CD14-positive monocyte (primary cell): ENCODE results near the gene CXXC5. TPM values are rescaled to one million over a fixed set of nuclear protein-coding genes. Genes with fewer than 3 reads are reported as not detected.

Source experiments
- DNase-seq, 3 donors: peaks; one replicate each; pipeline ENCODE4 v3.0.0-alpha.2; 2011 to 2022
- H2AFZ ChIP-seq: 2 replicates; pipeline ENCODE4 v1.6.0; 2012; ENCODE audit warnings: mild to moderate bottlenecking, low read depth, low read length, inconsistent platforms; ENCODE audit not compliant: insufficient read depth, poor library complexity, severe bottlenecking
- H3K27ac ChIP-seq, 2 donors: 1 replicate in 1 of 2; 2 replicates in 1 of 2; pipeline ENCODE4 v1.5.1; 2012 to 2013; ENCODE audit warnings: low read length in 2 of 2, control low read depth in 1 of 2, inconsistent platforms in 1 of 2, low read depth in 1 of 2, mild to moderate bottlenecking in 1 of 2
- H3K27me3 ChIP-seq, 2 donors: one replicate each; pipeline versions ENCODE4 v1.6.0 to v1.6.1; 2011 to 2013; ENCODE audit warnings: low read length in 2 of 2; ENCODE audit not compliant: control insufficient read depth in 2 of 2, insufficient read depth in 2 of 2
- H3K36me3 ChIP-seq, 2 donors: replicated peaks in 1 of 2; 1 replicate in 1 of 2; 2 replicates in 1 of 2; pipeline versions ENCODE4 v1.5.1 to v1.6.1; 2012 to 2013; ENCODE audit warnings: low read length in 2 of 2, control low read depth in 1 of 2, inconsistent platforms in 1 of 2, mild to moderate bottlenecking in 1 of 2; ENCODE audit not compliant: insufficient read depth in 2 of 2, control insufficient read depth in 1 of 2
- H3K4me1 ChIP-seq, 2 donors: 1 replicate in 1 of 2; 2 replicates in 1 of 2; pipeline versions ENCODE4 v1.5.1 to v1.6.1; 2012 to 2013; ENCODE audit warnings: low read length in 2 of 2, control low read depth in 1 of 2, inconsistent platforms in 1 of 2, mild to moderate bottlenecking in 1 of 2, moderate library complexity in 1 of 2; ENCODE audit not compliant: insufficient read depth in 2 of 2, control insufficient read depth in 1 of 2
- H3K4me2 ChIP-seq: replicated peaks from 2 replicates; pipeline ENCODE3; 2012; ENCODE audit warnings: low read length, moderate library complexity, mild to moderate bottlenecking; ENCODE audit not compliant: poor library complexity, severe bottlenecking; ENCODE audit errors: extremely low read depth
- H3K4me3 ChIP-seq, 3 experiments: fragments of 200-600 bp in 1 of 3; sonication (generic) in 1 of 3; replicated peaks in 1 of 3; 1 replicate in 2 of 3; 2 replicates in 1 of 3; pipeline ENCODE4 v1.5.1; 2011 to 2013; ENCODE audit warnings: low read length in 3 of 3, mild to moderate bottlenecking in 3 of 3, control low read depth in 2 of 3, low read depth in 2 of 3, inconsistent platforms in 1 of 3, moderate library complexity in 1 of 3
- H3K79me2 ChIP-seq: 2 replicates; pipeline ENCODE4 v1.6.0; 2012; ENCODE audit warnings: mild to moderate bottlenecking, control low read depth, inconsistent platforms, low read length, moderate library complexity; ENCODE audit not compliant: insufficient read depth
- H3K9ac ChIP-seq: 2 replicates; pipeline ENCODE4 v1.6.0; 2017; ENCODE audit warnings: low read length, mild to moderate bottlenecking; ENCODE audit not compliant: insufficient read depth, poor library complexity, severe bottlenecking
- H3K9me3 ChIP-seq, 2 donors: replicated peaks in 1 of 2; 1 replicate in 1 of 2; 2 replicates in 1 of 2; pipeline versions ENCODE4 v1.5.1 to v1.6.1; 2012 to 2013; ENCODE audit warnings: low read length in 2 of 2, control low read depth in 1 of 2; ENCODE audit not compliant: control insufficient read depth in 1 of 2, insufficient read depth in 1 of 2
- H4K20me1 ChIP-seq: 2 replicates; pipeline ENCODE4 v1.6.0; 2012; ENCODE audit warnings: mild to moderate bottlenecking, low read length, control low read depth, moderate library complexity; ENCODE audit not compliant: insufficient read depth
- H3K27ac Mint-ChIP-seq, 7 donors: one replicate each; pipeline ENCODE4 v1.8.0; 2020; ENCODE audit warnings: mild to moderate bottlenecking in 7 of 7, mixed read lengths in 7 of 7, moderate library complexity in 6 of 7, inconsistent platforms in 2 of 7
- H3K27me3 Mint-ChIP-seq, 3 donors: one replicate each; pipeline ENCODE4 v1.8.0; 2021 to 2022; ENCODE audit warnings: low read depth in 3 of 3, mild to moderate bottlenecking in 3 of 3, mixed read lengths in 3 of 3, moderate library complexity in 3 of 3, inconsistent platforms in 1 of 3
- H3K36me3 Mint-ChIP-seq, 2 donors: one replicate each; pipeline ENCODE4 v1.8.0; 2020; ENCODE audit warnings: mixed read lengths in 2 of 2, inconsistent platforms in 1 of 2, mild to moderate bottlenecking in 1 of 2
- H3K4me1 Mint-ChIP-seq: one replicate; pipeline ENCODE4 v1.8.0; 2020; ENCODE audit warnings: mild to moderate bottlenecking, mixed read lengths
- H3K4me3 Mint-ChIP-seq, 2 donors: one replicate each; pipeline ENCODE4 v1.8.0; 2020; ENCODE audit warnings: mild to moderate bottlenecking in 2 of 2, mixed read lengths in 2 of 2, moderate library complexity in 1 of 2
- H3K9me3 Mint-ChIP-seq, 7 donors: one replicate each; pipeline ENCODE4 v1.8.0; 2020 to 2022; ENCODE audit warnings: mixed read lengths in 7 of 7, mild to moderate bottlenecking in 6 of 7, moderate library complexity in 6 of 7, inconsistent platforms in 2 of 7
- WGBS: methylation state at CpG from one replicate; pipeline ENCODE4 v1.1.5; 2013; ENCODE audit warnings: missing lambda C conversion rate; ENCODE audit not compliant: insufficient coverage; 5-methylcytosine and 5-hydroxymethylcytosine counted together
- intact Hi-C, 2 donors: fragments of 100-400 bp; cut with micrococcal nuclease; formaldehyde crosslinking; loops; one replicate each; pipeline versions ENCODE4 v1.15.0 to v1.15.1; 2023
- polyA plus RNA-seq, 3 donors: library from polyadenylated mRNA; depleted of rRNA in 1 of 3; unstranded in 2 of 3; stranded (reverse) in 1 of 3; fragments of 300-500 nt in 2 of 3; fragments of >200 nt in 1 of 3; fragmentation: Illumina TruSeq in 2 of 3; gene quantifications; 1 replicate in 2 of 3; 2 replicates in 1 of 3; pipeline ENCODE4 v1.2.3, GENCODE V29; 2012 to 2021
- TF ChIP-seq, protein P1 (sequence below): fragments of 200-600 bp; IDR thresholded peaks from one replicate; pipeline ENCODE4 v1.8.0; 2022; ENCODE audit warnings: antibody characterized with exemption, mild to moderate bottlenecking

Gene CXXC5
- polyA plus RNA-seq, 3 donors, result 22.4 to 37.2 (median 33.7) TPM

DNA sequence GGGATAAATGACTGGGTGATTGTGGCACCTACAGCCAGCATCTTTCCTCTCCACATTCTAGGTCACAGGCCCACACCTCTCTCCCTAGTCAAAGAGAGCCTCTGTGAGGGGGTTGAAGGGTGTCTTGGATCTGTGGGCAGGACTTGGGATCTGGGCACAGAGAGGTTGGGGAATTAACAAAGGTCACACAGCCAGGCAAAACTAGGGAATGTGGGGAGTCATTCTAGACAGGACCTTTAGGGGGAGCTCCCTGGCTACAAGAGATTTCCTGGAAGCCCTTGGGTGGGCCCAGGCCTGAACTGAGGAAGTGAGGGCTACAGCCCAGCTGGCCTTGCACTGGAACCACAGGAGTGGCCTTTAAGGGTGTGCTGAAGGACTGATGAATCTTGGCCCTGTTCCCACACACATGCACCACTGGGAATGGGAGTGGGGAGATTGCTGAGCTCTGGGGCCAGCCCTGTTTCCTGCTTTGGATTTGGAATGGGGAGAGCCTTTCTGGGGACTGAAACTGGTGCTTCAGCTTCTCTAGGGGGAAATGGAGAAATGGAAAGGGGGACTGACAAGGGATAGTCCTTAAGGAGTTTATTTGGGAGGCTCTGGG is 12.4 kb upstream of the CXXC5 start:
- Mint-ChIP-seq H3K27ac (peak overlapping the region; percentile 59 to 89 (median 71)), H3K9me3 (no peaks in the 10 kb centered on the region), H3K4me3 (peak overlapping the region; percentile 59 to 89), H3K36me3 (peaks cover 12 to 24% of the 10 kb centered on the region in 2 donors), H3K4me1 (peaks cover 36% of the 10 kb centered on the region), H3K27me3 (peaks cover 12 to 41% (median 18%) of the 10 kb centered on the region in 3 donors)
- Histone ChIP-seq H3K4me1 (peaks cover 34 to 43% of the 10 kb centered on the region in 2 donors), H3K27me3 (peaks cover 0 to 14% of the 10 kb centered on the region in 2 donors), H4K20me1 (peaks cover 47% of the 10 kb centered on the region), H3K4me2 (peak overlapping the region; percentile 26), H2AFZ (no peak overlapping the region), H3K27ac (peak overlapping the region in 1 of 2 donors; percentile 46), H3K79me2 (no peaks in the 10 kb centered on the region), H3K36me3 (peaks cover 0 to 10% of the 10 kb centered on the region in 2 donors), H3K9ac (no peak overlapping the region), H3K4me3 (peak overlapping the region in 1 of 3 experiments; percentile 8), H3K9me3 (no peaks in the 10 kb centered on the region)
- intact Hi-C loops, result loop anchor here in 1 of 2 donors (2.0 to 5.0 kb wide), 2 partner anchors 37 to 51 kb away; no protein-coding TSS in a partner anchor
- TF ChIP-seq, protein P1, sequence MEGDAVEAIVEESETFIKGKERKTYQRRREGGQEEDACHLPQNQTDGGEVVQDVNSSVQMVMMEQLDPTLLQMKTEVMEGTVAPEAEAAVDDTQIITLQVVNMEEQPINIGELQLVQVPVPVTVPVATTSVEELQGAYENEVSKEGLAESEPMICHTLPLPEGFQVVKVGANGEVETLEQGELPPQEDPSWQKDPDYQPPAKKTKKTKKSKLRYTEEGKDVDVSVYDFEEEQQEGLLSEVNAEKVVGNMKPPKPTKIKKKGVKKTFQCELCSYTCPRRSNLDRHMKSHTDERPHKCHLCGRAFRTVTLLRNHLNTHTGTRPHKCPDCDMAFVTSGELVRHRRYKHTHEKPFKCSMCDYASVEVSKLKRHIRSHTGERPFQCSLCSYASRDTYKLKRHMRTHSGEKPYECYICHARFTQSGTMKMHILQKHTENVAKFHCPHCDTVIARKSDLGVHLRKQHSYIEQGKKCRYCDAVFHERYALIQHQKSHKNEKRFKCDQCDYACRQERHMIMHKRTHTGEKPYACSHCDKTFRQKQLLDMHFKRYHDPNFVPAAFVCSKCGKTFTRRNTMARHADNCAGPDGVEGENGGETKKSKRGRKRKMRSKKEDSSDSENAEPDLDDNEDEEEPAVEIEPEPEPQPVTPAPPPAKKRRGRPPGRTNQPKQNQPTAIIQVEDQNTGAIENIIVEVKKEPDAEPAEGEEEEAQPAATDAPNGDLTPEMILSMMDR, result peak; percentile 78
- DNase-seq, result peak; percentile 52 to 75 (median 75)

DNA sequence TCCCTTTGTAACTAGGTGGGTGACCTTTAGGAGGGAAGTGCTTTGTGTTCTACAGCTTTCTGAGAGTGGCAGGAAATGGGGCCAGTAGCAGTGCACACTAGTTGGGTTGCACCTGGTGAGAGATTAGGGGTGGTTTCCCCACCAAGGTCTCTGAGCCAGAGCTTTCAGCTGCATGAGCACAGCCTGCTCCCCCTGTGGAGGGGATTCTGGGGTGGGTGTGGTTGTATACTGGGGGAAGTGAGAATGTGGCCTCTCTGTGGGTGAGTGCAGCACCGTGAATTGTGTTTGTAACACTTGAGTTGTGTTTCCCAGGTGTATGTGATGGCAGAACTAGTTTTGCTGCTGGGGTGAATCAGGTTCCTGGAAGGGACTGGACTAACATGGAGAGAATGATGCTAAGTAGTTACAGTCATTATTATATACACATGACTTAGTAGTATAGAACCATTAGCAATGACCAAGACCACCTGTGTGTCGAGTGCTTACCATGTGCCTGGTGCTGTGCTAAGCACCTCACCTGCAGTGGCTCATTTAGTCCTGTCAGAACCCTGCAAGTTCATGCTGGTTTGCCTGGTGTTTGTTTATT is 11.8 kb upstream of the CXXC5 start:
- H3K36me3 Mint-ChIP-seq, result peaks cover 12 to 24% of the 10 kb centered on the region in 2 donors
- no peaks in the 10 kb centered on the region for H3K9me3 Mint-ChIP-seq
- H3K27ac Mint-ChIP-seq, result peak overlapping the region in 6 of 7 donors; percentile 59 to 89 (median 72)
- H3K4me3 Mint-ChIP-seq, result peak overlapping the region; percentile 59 to 89
- H4K20me1 ChIP-seq, result peaks cover 47% of the 10 kb centered on the region
- intact Hi-C loops, result loop anchor here in 1 of 2 donors (2.0 to 5.0 kb wide), 2 partner anchors 36 to 51 kb away; no protein-coding TSS in a partner anchor
- TF ChIP-seq, protein P1, result no peak
- H3K79me2 ChIP-seq, result no peaks in the 10 kb centered on the region
- H2AFZ ChIP-seq, result no peak overlapping the region
- peaks cover 0 to 10% of the 10 kb centered on the region in 2 donors for H3K36me3 ChIP-seq
- H3K27me3 Mint-ChIP-seq, result peaks cover 12 to 44% (median 21%) of the 10 kb centered on the region in 3 donors
- peaks cover 36% of the 10 kb centered on the region for H3K4me1 Mint-ChIP-seq
- H3K4me3 ChIP-seq, result peak overlapping the region in 1 of 3 experiments; percentile 67
- peaks cover 34 to 43% of the 10 kb centered on the region in 2 donors for H3K4me1 ChIP-seq
- H3K27me3 ChIP-seq, result peaks cover 0 to 14% of the 10 kb centered on the region in 2 donors
- H3K4me2 ChIP-seq, result peak overlapping the region; percentile 75
- peak in 2 of 3 donors; percentile 26 to 47 for DNase-seq
- H3K27ac ChIP-seq, result peak overlapping the region in 1 of 2 donors; percentile 46
- no peak overlapping the region for H3K9ac ChIP-seq
- H3K9me3 ChIP-seq, result no peaks in the 10 kb centered on the region
- 40% methylated on average over 2 of the region's 2 CpGs for WGBS
